Colonic mucosa (tissue), 4 donors: Measurements from ENCODE around the gene PLXDC1. TPM values are rescaled to one million over a fixed set of nuclear protein-coding genes. Genes with fewer than 3 reads are reported as not detected.

Source experiments
- DNase-seq: peaks from one replicate; pipeline ENCODE4 v3.0.0-alpha.2; 2020
- H3K27ac ChIP-seq: fragments of 200-600 bp; one replicate; pipeline ENCODE4 v1.8.0; 2021
- H3K27me3 ChIP-seq: fragments of 200-600 bp; one replicate; pipeline ENCODE4 v1.8.0; 2021
- H3K36me3 ChIP-seq: fragments of 200-600 bp; one replicate; pipeline ENCODE4 v1.8.0; 2021
- H3K4me1 ChIP-seq: fragments of 200-600 bp; one replicate; pipeline ENCODE4 v1.8.0; 2021; ENCODE audit warnings: mild to moderate bottlenecking
- H3K4me3 ChIP-seq: fragments of 200-600 bp; one replicate; pipeline ENCODE4 v1.8.0; 2021
- H3K9ac ChIP-seq, 2 donors: one replicate each; pipeline ENCODE4 v1.7.0; 2013; ENCODE audit warnings: control low read depth in 2 of 2, low read depth in 2 of 2, low read length in 2 of 2
- H3K9me3 ChIP-seq: fragments of 200-600 bp; one replicate; pipeline ENCODE4 v1.8.0; 2021
- CTCF ChIP-seq: fragments of 200-600 bp; IDR thresholded peaks from one replicate; pipeline ENCODE4 v1.8.0; 2022; ENCODE audit warnings: antibody characterized with exemption, mild to moderate bottlenecking
- intact Hi-C: fragments of 100-400 bp; cut with DNase I; formaldehyde crosslinking; loops from one replicate; pipeline ENCODE4 v1.14.1; 2022
- total RNA-seq, 2 donors: library from RNA; stranded (reverse); fragmentation: NEBNext Ultra II Directional in 1 of 2; extraction: Animal tissue kit (Norgen Biotek cat#: 25700) in 1 of 2; gene quantifications; one replicate each; pipeline ENCODE4 v1.2.1, GENCODE V29; 2021
- donor health status: healthy.
- donor health status: DM: no; HTN: no; CAD: no.
- donor health status: DM: no; HTN: no; CAD: no.

The PLXDC1 gene
- total RNA-seq, 2 donors from 2014 or later = 0.54 to 4.4 TPM

- intact Hi-C loops = no loop called here
- Histone ChIP-seq H3K4me3 (peak within 1 kb of the TSS; percentile 74), H3K36me3 (peaks cover 6% of the 10 kb centered on the region), H3K9me3 (no peaks in the 10 kb centered on the region), H3K9ac (peak within 1 kb of the TSS; percentile 70 to 80), H3K27ac (peak within 1 kb of the TSS; percentile 91), H3K27me3 (no peaks in the 10 kb centered on the region), H3K4me1 (peaks cover 10% of the 10 kb centered on the region)
- peak; percentile 80 for DNase-seq
- no peak for TF ChIP-seq CTCF
Observed at GRCh38 chr17:39197380-39198185, 46.1 kb upstream of the PLXDC1 start, which contains the start of gene CACNB1. Gene CACNB1 (minus strand): TSS chr17:39197669. CDS start chr17:39197495, 174 bp downstream.

GRCh38 chr17:39196808-39197291 is 45.4 kb upstream of the PLXDC1 start:
- peaks cover 8% of the 10 kb centered on the region for H3K4me1 ChIP-seq
- intact Hi-C loops = no loop called here
- no peaks in the 10 kb centered on the region for H3K9me3 ChIP-seq
- H3K36me3 ChIP-seq = no peaks in the 10 kb centered on the region
- H3K9ac ChIP-seq = peak overlapping the region; percentile 70 to 80
- peak; percentile 58 for DNase-seq
- peak overlapping the region; percentile 76 for H3K27ac ChIP-seq
- H3K27me3 ChIP-seq = no peaks in the 10 kb centered on the region
- no peak for TF ChIP-seq CTCF
- H3K4me3 ChIP-seq = peak overlapping the region; percentile 74

- TF ChIP-seq CTCF = no peak
- Histone ChIP-seq H3K9ac (peak overlapping the region in 1 of 2 donors; percentile 20), H3K4me1 (peaks cover 3% of the 10 kb centered on the region), H3K27me3 (no peaks in the 10 kb centered on the region), H3K4me3 (peak overlapping the region; percentile 74), H3K9me3 (no peaks in the 10 kb centered on the region), H3K36me3 (no peaks in the 10 kb centered on the region), H3K27ac (no peak overlapping the region)
- DNase-seq = no peak
- intact Hi-C loops = no loop called here
Observed at GRCh38 chr17:39196241-39196807, 44.9 kb upstream of the PLXDC1 start.

DNA sequence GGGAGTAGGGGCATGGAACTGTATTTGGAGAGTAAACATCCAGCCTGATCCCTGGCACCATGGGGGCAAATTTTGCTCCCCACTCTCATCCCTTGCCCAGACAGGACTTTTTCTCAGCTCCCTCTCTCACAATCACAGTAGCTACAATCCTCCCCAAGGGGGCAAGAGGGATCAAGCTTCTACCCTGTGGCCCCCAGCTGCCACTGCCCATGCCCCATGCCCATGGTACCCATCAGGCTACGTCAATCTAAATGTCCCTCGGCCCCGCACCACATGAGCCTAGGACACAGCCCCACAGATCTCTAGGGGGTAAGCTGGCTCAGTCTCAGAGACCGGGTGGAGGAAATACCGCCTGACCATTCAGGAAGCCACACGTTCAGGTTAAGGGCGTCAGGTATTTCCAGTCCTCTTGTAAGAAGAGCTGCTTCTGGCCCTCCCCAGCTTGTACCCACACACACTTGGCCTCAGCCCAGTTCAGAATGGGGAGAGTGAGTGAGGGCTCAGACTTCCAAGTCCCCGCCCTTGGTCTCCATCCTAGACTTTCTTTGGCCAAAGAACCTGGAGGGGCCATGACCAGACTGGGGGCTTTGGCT is 44.2 kb upstream of the PLXDC1 start:
- Histone ChIP-seq H3K4me1 (no peaks in the 10 kb centered on the region), H3K4me3 (no peak overlapping the region), H3K27ac (no peak overlapping the region), H3K9ac (peak overlapping the region in 1 of 2 donors; percentile 50), H3K27me3 (no peaks in the 10 kb centered on the region), H3K36me3 (no peaks in the 10 kb centered on the region), H3K9me3 (no peaks in the 10 kb centered on the region)
- no peak for DNase-seq
- no peak for TF ChIP-seq CTCF
- intact Hi-C loops = no loop called here

GRCh38 chr17:39194985-39195524 is 43.6 kb upstream of the PLXDC1 start:
- no peak for TF ChIP-seq CTCF
- Histone ChIP-seq H3K36me3 (no peaks in the 10 kb centered on the region), H3K27me3 (no peaks in the 10 kb centered on the region), H3K4me1 (no peaks in the 10 kb centered on the region), H3K9ac (no peak overlapping the region), H3K27ac (no peak overlapping the region), H3K4me3 (no peak overlapping the region), H3K9me3 (no peaks in the 10 kb centered on the region)
- intact Hi-C loops = no loop called here
- DNase-seq = no peak
